D341Med (cell line): ENCODE measurements around the gene EFCC1.
A peak's percentile ranks its signal among the peaks of the same experiment; 100 is the strongest.

ENCODE experiments used
- DNase-seq: peaks from one replicate; pipeline ENCODE4 v3.0.0; 2012; ENCODE audit warnings: low spot score

The EFCC1 gene

GRCh38 chr3:129001101-129001805 is at the start of gene EFCC1:
TSS of gene EFCC1 (plus strand) at chr3:129001304. CDS start at chr3:129001629, 325 bp downstream.
- no peak for DNase-seq

DNA sequence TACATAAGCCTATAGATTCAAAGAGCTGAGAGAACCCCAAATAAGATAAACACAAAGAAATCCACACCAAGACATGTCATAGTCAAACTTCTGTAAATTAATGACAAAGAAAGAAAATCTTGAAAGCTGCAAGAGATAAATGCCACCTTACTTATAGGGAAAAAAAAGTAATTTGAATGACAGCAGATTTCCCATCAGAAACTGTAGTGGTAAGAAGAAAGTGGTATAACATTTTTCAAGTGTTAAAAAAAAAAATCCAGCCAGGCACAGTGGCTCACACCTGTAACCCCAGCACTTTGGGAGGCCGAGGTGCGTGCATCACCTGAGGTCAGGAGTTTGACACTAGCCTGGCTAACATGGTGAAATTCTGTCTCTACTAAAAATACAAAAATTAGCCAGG is 44.7 kb upstream of the EFCC1 start:
- DNase-seq = no peak

- no peak for DNase-seq
Observed at GRCh38 chr3:128965280-128965679, 35.8 kb upstream of the EFCC1 start.

- DNase-seq = no peak
Observed at GRCh38 chr3:128965818-128966217, 35.3 kb upstream of the EFCC1 start.

DNA sequence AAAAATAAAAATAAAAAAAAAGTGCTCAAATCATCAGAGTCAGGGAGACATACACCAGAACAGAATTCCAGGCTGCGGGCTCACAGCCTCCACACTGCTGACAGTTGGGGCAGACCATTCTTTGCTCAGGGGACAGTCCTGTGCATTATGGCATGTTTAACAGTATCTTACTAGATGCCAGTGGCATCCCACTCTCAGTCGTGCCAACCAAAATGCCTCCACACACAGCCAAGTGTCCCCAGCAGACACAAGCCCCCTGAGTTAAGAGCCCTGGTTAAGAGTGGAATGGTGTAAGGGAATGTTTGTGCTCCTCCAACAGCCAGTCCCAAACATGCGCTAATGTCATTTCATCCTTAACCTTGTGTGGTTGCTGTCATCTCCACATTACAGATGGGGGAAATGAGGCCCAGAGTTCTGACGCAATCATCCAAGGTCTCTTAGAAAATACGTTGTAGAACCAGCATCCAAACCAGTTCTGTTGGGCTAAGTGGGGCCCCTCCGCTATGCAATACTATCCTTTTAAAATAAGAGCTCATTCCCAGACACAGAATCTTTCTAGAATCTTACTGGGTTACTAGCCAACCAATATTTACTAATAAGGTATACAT is 33.3 kb upstream of the EFCC1 start:
- no peak for DNase-seq

- peak; percentile 73 for DNase-seq
Observed at GRCh38 chr3:128969993-128970739, 30.9 kb upstream of the EFCC1 start.

- DNase-seq = no peak
Observed at GRCh38 chr3:128970740-128971047, 30.4 kb upstream of the EFCC1 start.

DNA sequence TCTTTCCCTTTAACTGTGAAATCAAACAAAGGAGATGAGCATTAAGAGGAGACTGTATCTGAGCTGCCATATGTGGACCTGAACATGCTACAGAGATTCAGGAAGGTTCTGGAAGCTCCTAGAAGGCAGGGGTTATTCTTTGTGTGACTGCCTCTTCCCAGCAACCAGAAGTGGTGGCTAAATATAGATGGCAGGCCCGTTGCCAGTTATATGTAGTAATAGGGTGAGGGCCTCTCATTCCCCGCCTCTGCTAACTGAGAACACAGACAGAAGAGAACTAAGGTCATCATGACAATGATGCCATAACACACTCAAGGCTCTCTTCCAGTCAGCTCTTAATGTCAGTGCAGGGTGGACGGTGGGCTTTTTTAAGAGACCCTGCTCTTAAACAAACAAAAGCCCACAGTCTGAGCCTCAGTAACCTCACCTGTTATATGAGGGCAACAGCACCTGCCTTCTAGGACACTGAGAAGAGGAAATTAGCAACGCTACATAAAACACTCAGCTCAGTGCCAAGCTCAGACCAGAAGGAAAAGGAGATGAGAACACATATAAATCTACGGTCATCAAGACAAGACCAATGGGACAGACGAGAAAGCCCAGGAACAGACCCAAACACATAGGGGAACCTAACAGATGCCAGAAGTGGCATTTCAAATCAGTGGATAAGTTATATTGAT is 29.5 kb upstream of the EFCC1 start:
- no peak for DNase-seq

DNA sequence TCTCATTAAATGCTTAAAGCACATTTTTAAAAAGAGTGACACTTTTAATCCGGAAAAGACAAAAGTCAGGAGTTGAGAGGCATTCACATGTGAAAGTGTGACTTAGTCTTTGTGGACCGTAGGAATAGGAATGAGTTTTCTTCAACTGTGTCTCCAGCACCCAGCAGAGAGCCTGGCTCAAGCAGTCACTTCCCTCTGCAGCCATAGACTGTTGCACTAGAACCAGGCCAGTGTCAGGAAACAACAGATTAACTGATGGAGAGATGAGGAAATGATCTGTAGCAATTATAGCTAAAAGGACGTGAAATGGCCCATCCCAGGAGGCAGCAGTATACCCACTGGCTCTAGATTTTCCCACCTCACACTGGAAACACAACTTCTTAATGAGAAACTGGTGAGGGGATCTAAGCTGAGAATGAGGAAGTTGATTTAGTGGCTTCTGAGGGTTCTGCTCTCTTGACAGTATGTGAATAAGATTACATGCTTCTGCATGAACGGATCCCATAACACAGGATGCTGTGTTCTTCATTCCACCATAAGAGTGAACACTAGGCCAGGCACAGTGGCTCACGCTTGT is 27.0 kb upstream of the EFCC1 start:
- no peak for DNase-seq

DNA sequence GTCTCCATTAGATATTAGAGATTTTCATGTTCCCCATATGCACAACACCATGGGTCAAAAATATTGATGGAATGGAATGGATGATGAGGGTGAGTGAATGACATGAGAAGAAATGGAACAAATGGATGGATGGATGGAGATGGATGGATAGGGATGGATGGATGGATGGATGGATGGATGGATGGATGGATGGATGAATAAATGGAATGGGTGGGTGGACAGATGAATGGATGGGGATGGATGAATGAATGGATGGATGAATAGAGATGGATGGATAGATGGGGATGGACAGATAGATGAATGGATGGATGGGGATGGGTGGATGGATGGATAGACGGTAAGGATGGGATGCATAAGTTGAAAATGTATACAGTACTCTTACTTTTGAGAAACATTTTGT is 25.8 kb upstream of the EFCC1 start:
- no peak for DNase-seq

DNA sequence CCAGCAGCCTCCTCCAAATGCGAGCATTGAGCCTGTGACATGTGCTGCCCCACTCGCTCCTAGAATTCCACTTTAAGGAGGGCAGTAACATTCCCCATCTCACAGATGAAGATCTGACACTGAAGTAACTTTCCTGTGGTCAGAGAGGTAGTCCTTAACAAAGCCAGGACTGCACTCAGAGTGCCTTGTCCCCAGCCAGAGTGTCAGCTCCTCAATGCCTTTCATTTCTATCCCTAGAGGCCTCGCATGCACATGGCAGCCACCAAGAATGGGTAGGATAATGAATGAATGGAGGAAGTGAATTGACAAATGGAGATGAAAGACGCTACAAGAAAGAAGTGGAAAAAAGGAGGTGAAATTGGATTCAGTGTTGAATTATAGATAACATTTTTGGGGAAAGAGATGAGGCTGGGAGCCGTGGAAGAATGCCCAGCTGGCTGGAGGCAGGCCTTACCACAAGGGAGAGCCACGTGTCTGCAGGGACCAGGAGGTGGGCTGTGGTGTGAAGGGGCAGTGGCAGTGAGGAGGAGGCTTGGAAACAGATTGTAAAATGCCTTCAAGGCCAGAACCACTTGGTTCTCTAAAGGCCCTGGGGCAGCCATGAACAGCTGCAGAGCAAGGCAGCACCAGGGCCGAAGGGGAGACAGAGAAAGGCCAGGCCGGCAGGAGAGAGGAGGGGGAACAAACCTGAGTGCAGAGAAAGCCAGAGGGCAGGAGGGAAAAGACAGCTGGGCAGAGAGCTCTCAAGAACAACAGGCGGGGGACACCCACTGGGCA is 17.6 kb upstream of the EFCC1 start:
- DNase-seq = no peak

- DNase-seq = no peak
Observed at GRCh38 chr3:128984596-128984995, 16.5 kb upstream of the EFCC1 start.

- no peak for DNase-seq
Observed at GRCh38 chr3:128987302-128988100, 13.6 kb upstream of the EFCC1 start.

DNA sequence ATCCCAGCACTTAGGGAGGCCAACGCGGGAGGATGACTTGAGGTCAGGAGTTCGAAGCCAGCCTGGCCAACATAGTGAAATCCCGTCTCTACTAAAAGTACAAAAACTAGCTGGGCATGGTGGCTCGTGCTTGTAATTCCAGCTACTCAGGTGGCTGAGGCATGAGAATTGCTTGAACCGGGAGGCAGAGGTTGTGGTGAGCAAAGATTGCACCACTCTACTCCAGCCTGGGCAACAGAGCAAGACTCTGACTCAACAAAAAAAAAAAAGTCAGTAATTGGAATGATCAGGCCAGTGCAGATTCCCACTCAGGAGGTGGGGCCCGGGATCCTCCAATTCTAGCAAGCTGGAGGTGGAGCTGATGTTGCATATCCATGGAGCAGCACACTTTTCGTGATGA is 12.8 kb upstream of the EFCC1 start:
- DNase-seq = no peak

- no peak for DNase-seq
Observed at GRCh38 chr3:128991355-128991895, 9.7 kb upstream of the EFCC1 start.

- DNase-seq = no peak
Observed at GRCh38 chr3:128992926-128993460, 8.1 kb upstream of the EFCC1 start.

GRCh38 chr3:128993461-128994172 is 7.5 kb upstream of the EFCC1 start, which contains the start of gene CFAP92:
TSS of gene CFAP92 (minus strand) at chr3:128994076. CDS start at chr3:128993304, 772 bp downstream.
- DNase-seq = peak; percentile 94

DNA sequence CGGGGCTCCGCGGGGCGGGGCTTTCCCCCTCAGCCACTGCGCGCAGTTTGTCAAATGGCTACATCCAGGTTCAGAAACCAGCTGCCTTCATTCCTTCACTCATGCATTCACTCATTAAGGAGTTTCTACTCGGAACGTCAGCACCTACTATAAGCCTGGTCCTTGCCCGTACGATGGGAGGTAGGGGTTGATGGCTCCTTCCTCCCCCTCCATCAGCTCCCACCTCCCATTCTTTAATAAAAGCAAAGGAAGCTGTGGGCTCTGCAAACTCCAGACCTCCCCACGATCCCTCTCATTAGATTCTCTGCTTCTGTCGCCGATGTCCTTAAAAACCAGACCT is 7.0 kb upstream of the EFCC1 start:
- no peak for DNase-seq
